B cell (primary cell): ENCODE measurements around the gene MAPRE2. TPM values are rescaled to one million over a fixed set of nuclear protein-coding genes. Genes with fewer than 3 reads are reported as not detected.

Source experiments
- ATAC-seq: fragments of 200-7000 bp; cut with Tn5 transposase; one replicate; pipeline ENCODE4 v1.10.0; 2021; ENCODE audit warnings: low read depth, mild to moderate bottlenecking, moderate number of reproducible peaks, moderate library complexity
- CTCF ChIA-PET: fragments of 350-600 bp; sonication (Branson Sonifier 250); formaldehyde crosslinking; loops from one replicate; lab custom pipeline; 2021; ENCODE audit warnings: antibody characterized with exemption, inconsistent platforms; lab: Charles Lee
- POLR2A ChIA-PET: fragments of 350-600 bp; sonication (Branson Sonifier 250); formaldehyde crosslinking; loops from one replicate; lab custom pipeline; 2021; ENCODE audit warnings: antibody characterized with exemption; lab: Charles Lee
- DNase-seq: peaks from one replicate; pipeline ENCODE4 v3.0.0; 2013
- H2AFZ ChIP-seq: 2 replicates; pipeline ENCODE4 v1.6.1; 2012; ENCODE audit warnings: mild to moderate bottlenecking, low read depth, low read length; ENCODE audit not compliant: insufficient read depth, poor library complexity, severe bottlenecking
- H3K27ac ChIP-seq, 2 donors: 1 replicate in 1 of 2; 2 replicates in 1 of 2; pipeline ENCODE4 v1.5.1; 2012 to 2013; ENCODE audit warnings: low read length in 2 of 2, mild to moderate bottlenecking in 2 of 2, moderate library complexity in 1 of 2
- H3K27me3 ChIP-seq, 4 experiments: fragments of 200-600 bp in 1 of 4; sonication (generic) in 1 of 4; replicated peaks in 1 of 4; 1 replicate in 2 of 4; 2 replicates in 2 of 4; pipeline versions ENCODE4 v1.6.1 to v1.7.0; 2013 to 2016; ENCODE audit warnings: low read length in 3 of 4, mild to moderate bottlenecking in 2 of 4, mixed read lengths in 1 of 4, moderate library complexity in 1 of 4; ENCODE audit not compliant: insufficient read depth in 4 of 4, control insufficient read depth in 3 of 4; ENCODE audit errors: control extremely low read depth in 1 of 4
- H3K36me3 ChIP-seq, 2 experiments: replicated peaks in 1 of 2; 1 replicate in 1 of 2; 2 replicates in 1 of 2; pipeline versions ENCODE4 v1.6.1 to v1.7.1; 2013; ENCODE audit warnings: low read length in 1 of 2; ENCODE audit not compliant: insufficient read depth in 2 of 2, control insufficient read depth in 1 of 2; ENCODE audit errors: control extremely low read depth in 1 of 2, extremely low read depth in 1 of 2
- H3K4me1 ChIP-seq, 2 donors: fragments of 200-600 bp in 1 of 2; sonication (generic) in 1 of 2; 1 replicate in 1 of 2; 2 replicates in 1 of 2; pipeline versions ENCODE4 v1.5.1 to v1.6.1; 2013 to 2017; ENCODE audit warnings: low read length in 2 of 2; ENCODE audit not compliant: control insufficient read depth in 2 of 2, insufficient read depth in 2 of 2
- H3K4me2 ChIP-seq: replicated peaks from 2 replicates; pipeline ENCODE3; 2012; ENCODE audit warnings: mild to moderate bottlenecking, low read depth, low read length; ENCODE audit not compliant: poor library complexity, severe bottlenecking
- H3K4me3 ChIP-seq, 5 experiments: fragments of 200-600 bp in 1 of 5; sonication (generic) in 1 of 5; 1 replicate in 3 of 5; 2 replicates in 2 of 5; pipeline versions ENCODE4 v1.5.1 to v1.7.0; 2011 to 2016; ENCODE audit warnings: low read length in 4 of 5, mild to moderate bottlenecking in 4 of 5, low read depth in 2 of 5, control low read depth in 1 of 5, moderate library complexity in 1 of 5; ENCODE audit not compliant: insufficient read depth in 1 of 5; ENCODE audit errors: control extremely low read depth in 1 of 5, extremely low read depth in 1 of 5
- H3K79me2 ChIP-seq: fragments of 200-600 bp; sonication (generic); one replicate; pipeline ENCODE4 v1.6.0; 2016; ENCODE audit warnings: low read length; ENCODE audit not compliant: control insufficient read depth, insufficient read depth
- H3K9ac ChIP-seq: fragments of 200-600 bp; sonication (generic); 2 replicates; pipeline ENCODE4 v1.6.1; 2017; ENCODE audit warnings: mild to moderate bottlenecking, low read length, moderate library complexity
- H3K9me3 ChIP-seq, 3 donors: one replicate each; pipeline versions ENCODE4 v1.6.1 to v1.7.1; 2013; ENCODE audit warnings: low read length in 2 of 3; ENCODE audit not compliant: control insufficient read depth in 2 of 3, insufficient read depth in 1 of 3; ENCODE audit errors: control extremely low read depth in 1 of 3
- H4K20me1 ChIP-seq: 2 replicates; pipeline ENCODE4 v1.6.0; 2012; ENCODE audit warnings: mild to moderate bottlenecking, low read length; ENCODE audit not compliant: insufficient read depth, control insufficient read depth, poor library complexity, severe bottlenecking
- H3K27ac Mint-ChIP-seq: one replicate; pipeline ENCODE4 v1.8.0; 2021; ENCODE audit warnings: mixed read lengths
- H3K27me3 Mint-ChIP-seq: one replicate; pipeline ENCODE4 v1.8.0; 2021; ENCODE audit warnings: mixed read lengths
- H3K4me1 Mint-ChIP-seq: one replicate; pipeline ENCODE4 v1.8.0; 2021; ENCODE audit warnings: mixed read lengths
- H3K4me3 Mint-ChIP-seq: one replicate; pipeline ENCODE4 v1.8.0; 2021; ENCODE audit warnings: mixed read lengths
- H3K9me3 Mint-ChIP-seq: one replicate; pipeline ENCODE4 v1.8.0; 2022; ENCODE audit warnings: mixed read lengths; ENCODE audit not compliant: insufficient read depth
- EZH2 ChIP-seq: IDR thresholded peaks from 2 replicates; pipeline ENCODE4 v1.6.1; 2012; ENCODE audit warnings: borderline replicate concordance, low read depth, mild to moderate bottlenecking, moderate library complexity, low read length; ENCODE audit not compliant: insufficient read depth, poor library complexity, severe bottlenecking
- WGBS: methylation state at CpG from one replicate; pipeline ENCODE4 v1.1.5; 2013; ENCODE audit warnings: missing lambda C conversion rate; ENCODE audit not compliant: insufficient coverage; 5-methylcytosine and 5-hydroxymethylcytosine counted together
- intact Hi-C: fragments of 100-400 bp; cut with micrococcal nuclease; formaldehyde crosslinking; loops from one replicate; pipeline ENCODE4 v1.10.0; 2022
- polyA plus RNA-seq: library from polyadenylated mRNA; depleted of rRNA; stranded (reverse); fragments of >200 nt; gene quantifications from 2 replicates; pipeline ENCODE4 v1.2.3, GENCODE V29; 2012
- total RNA-seq, 2 donors: library from RNA; stranded (reverse); fragments of 120-200 nt in 1 of 2; gene quantifications; 1 replicate in 1 of 2; 2 replicates in 1 of 2; pipeline versions ENCODE4 v1.2.3 to v1.2.4, GENCODE V29; 2013 to 2022
- TF ChIP-seq, protein P1 (sequence below): fragments of 200-600 bp; IDR thresholded peaks from one replicate; pipeline ENCODE4 v1.8.0; 2022; ENCODE audit warnings: antibody characterized with exemption, mild to moderate bottlenecking

The MAPRE2 gene
- total and polyA plus RNA-seq, 2 donors (not counting 1 experiment from before 2014, with no cell fraction given): 36.7 to 63.3 TPM

DNA sequence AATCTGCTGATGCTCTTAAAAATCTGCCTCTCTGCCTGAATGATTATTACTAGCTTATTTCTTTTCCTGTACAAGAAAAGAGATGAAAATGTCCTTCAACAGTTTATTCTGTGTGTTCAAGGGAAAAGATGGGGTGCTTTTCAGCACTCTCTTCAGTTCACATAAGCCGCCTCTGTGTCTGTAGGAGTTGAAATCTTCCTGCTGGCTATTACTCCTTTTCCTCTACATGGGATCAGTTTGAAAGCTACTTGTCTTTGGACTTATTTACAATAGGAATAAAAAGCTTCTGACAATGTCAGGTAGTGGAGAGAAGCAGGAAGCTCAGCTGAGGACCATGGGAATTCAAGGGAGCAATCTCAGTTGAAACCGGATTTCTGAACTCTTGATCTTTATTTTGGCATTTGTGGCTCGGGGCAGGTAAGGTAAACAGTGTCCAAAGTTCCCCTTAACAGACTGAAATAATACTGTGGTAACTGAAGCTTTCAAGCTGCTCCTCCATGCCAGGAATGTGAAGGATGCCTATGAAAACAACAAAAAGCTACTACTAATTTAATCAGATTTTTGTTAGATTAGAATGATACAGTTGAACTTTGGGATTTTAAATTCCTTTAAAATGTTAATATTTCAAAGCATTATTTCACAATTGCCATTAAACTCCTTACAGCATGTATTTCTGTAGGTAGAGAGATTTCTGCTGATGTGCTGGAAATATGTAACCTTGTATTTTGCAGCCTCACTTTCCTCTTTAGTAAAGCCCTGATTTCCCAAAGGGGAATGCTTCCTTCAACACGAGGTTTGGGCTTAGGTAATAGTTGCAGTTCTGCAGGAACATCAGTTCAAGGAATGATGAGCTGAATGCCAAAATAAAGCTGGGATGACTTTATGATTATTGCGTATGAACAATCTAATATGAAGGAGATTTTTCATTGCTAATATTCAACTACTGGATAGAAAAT lies 43.6 kb downstream of the MAPRE2 start:
- Histone ChIP-seq H3K4me2 (no peak overlapping the region), H3K9ac (no peak overlapping the region), H3K4me3 (no peak overlapping the region), H3K4me1 (no peaks in the 10 kb centered on the region), H2AFZ (no peak overlapping the region), H3K9me3 (no peaks in the 10 kb centered on the region), H3K36me3 (peaks cover 6 to 26% of the 10 kb centered on the region in 2 experiments), H3K27me3 (no peaks in the 10 kb centered on the region), H3K79me2 (peaks cover 79% of the 10 kb centered on the region), H4K20me1 (peaks cover 43% of the 10 kb centered on the region), H3K27ac (no peak overlapping the region)
- DNase-seq (no peak), ATAC-seq (no peak)
- H3K9me3 Mint-ChIP-seq: no peaks in the 10 kb centered on the region
- intact Hi-C loops: loop anchor here (5.0 kb wide), 1 partner anchor 32 kb away; no protein-coding TSS in a partner anchor
- ChIA-PET POLR2A (no interaction called here), CTCF (interaction anchor here (0.8 to 1.5 kb wide), 3 partner anchors 55 to 79 kb away, joined by 3 to 4 read pairs (median 4); no protein-coding TSS in a partner anchor)
- 100% methylated on average over 2 of the region's 5 CpGs for WGBS
- peaks cover 20% of the 10 kb centered on the region for H3K4me1 Mint-ChIP-seq
- TF ChIP-seq, protein P1, sequence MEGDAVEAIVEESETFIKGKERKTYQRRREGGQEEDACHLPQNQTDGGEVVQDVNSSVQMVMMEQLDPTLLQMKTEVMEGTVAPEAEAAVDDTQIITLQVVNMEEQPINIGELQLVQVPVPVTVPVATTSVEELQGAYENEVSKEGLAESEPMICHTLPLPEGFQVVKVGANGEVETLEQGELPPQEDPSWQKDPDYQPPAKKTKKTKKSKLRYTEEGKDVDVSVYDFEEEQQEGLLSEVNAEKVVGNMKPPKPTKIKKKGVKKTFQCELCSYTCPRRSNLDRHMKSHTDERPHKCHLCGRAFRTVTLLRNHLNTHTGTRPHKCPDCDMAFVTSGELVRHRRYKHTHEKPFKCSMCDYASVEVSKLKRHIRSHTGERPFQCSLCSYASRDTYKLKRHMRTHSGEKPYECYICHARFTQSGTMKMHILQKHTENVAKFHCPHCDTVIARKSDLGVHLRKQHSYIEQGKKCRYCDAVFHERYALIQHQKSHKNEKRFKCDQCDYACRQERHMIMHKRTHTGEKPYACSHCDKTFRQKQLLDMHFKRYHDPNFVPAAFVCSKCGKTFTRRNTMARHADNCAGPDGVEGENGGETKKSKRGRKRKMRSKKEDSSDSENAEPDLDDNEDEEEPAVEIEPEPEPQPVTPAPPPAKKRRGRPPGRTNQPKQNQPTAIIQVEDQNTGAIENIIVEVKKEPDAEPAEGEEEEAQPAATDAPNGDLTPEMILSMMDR: no peak
- no peak for TF ChIP-seq EZH2
- H3K4me3 Mint-ChIP-seq: no peak overlapping the region
- H3K27ac Mint-ChIP-seq: no peak overlapping the region
- no peaks in the 10 kb centered on the region for H3K27me3 Mint-ChIP-seq
